WTC11 (cell line): ENCODE results near the gene HJURP. TPM values are rescaled to one million over a fixed set of nuclear protein-coding genes. Genes with fewer than 3 reads are reported as not detected.

Source experiments
- ATAC-seq: fragments of 200-7000 bp; cut with Tn5 transposase; 2 replicates; pipeline ENCODE4 v1.10.0; 2021; ENCODE audit warnings: mild to moderate bottlenecking, moderate library complexity
- CTCF ChIA-PET: fragments of 300-600 bp; sonication (Branson Sonifier 250); formaldehyde crosslinking; loops from one replicate; lab custom pipeline; 2021; ENCODE audit warnings: antibody characterized with exemption; lab: Charles Lee
- POLR2A ChIA-PET: fragments of 350-600 bp; sonication (Branson Sonifier 250); formaldehyde crosslinking; loops from one replicate; lab custom pipeline; 2021; ENCODE audit warnings: antibody characterized with exemption; lab: Charles Lee
- DNase-seq: peaks from one replicate; pipeline ENCODE4 v3.0.0; 2021; ENCODE audit warnings: low spot score
- H3K27ac Mint-ChIP-seq: 2 replicates; pipeline ENCODE4 v1.8.0; 2021; ENCODE audit warnings: mixed read lengths
- H3K27me3 Mint-ChIP-seq: 2 replicates; pipeline ENCODE4 v1.8.0; 2021; ENCODE audit warnings: low read depth, mild to moderate bottlenecking, moderate library complexity, mixed read lengths
- H3K36me3 Mint-ChIP-seq: 2 replicates; pipeline ENCODE4 v1.8.0; 2021; ENCODE audit warnings: mixed read lengths
- H3K4me1 Mint-ChIP-seq: 2 replicates; pipeline ENCODE4 v1.8.0; 2022; ENCODE audit warnings: mixed read lengths
- H3K4me3 Mint-ChIP-seq: 2 replicates; pipeline ENCODE4 v1.8.0; 2021; ENCODE audit warnings: mild to moderate bottlenecking, moderate library complexity, mixed read lengths
- H3K9me3 Mint-ChIP-seq: 2 replicates; pipeline ENCODE4 v1.8.0; 2021; ENCODE audit warnings: mixed read lengths
- ESRRA ChIP-seq: sonication (generic); formaldehyde crosslinking; IDR thresholded peaks from 2 replicates; pipeline ENCODE4 v1.8.1; 2022; ENCODE audit warnings: mild to moderate bottlenecking, missing genetic modification reagents, borderline replicate concordance
- GRHL2 ChIP-seq: fragments of 250-450 bp; sonication (Bioruptor Pico); IDR thresholded peaks from 2 replicates; pipeline ENCODE4 v1.8.0; 2022; ENCODE audit warnings: mild to moderate bottlenecking, moderate library complexity; ENCODE audit not compliant: insufficient replicate concordance, severe bottlenecking
- JUN ChIP-seq: sonication (generic); formaldehyde crosslinking; IDR thresholded peaks from 2 replicates; pipeline ENCODE4 v1.8.0; 2023; ENCODE audit warnings: mild to moderate bottlenecking, missing genetic modification reagents
- NFYB ChIP-seq: sonication (generic); formaldehyde crosslinking; conservative IDR thresholded peaks from 2 replicates; pipeline ENCODE4 v1.8.0; 2022; ENCODE audit warnings: low read depth, missing genetic modification reagents
- total RNA-seq: library from RNA; stranded (reverse); gene quantifications from 3 replicates; pipeline ENCODE4 v1.2.3, GENCODE V29; 2021
- TF ChIP-seq, protein P1 (sequence below): sonication (generic); formaldehyde crosslinking; IDR thresholded peaks from 2 replicates; pipeline ENCODE4 v1.8.0; 2022; ENCODE audit warnings: mild to moderate bottlenecking, missing genetic modification reagents
- TF ChIP-seq, protein P2 (sequence below): sonication (generic); formaldehyde crosslinking; IDR thresholded peaks from 2 replicates; pipeline ENCODE4 v1.8.1; 2022; ENCODE audit warnings: low read depth, missing genetic modification reagents, borderline replicate concordance
- TF ChIP-seq, protein P3 (sequence below): sonication (generic); formaldehyde crosslinking; IDR thresholded peaks from 2 replicates; pipeline ENCODE4 v1.8.0; 2022; ENCODE audit warnings: mild to moderate bottlenecking, missing genetic modification reagents
- TF ChIP-seq, protein P4 (sequence below): sonication (generic); formaldehyde crosslinking; IDR thresholded peaks from 2 replicates; pipeline ENCODE4 v1.8.0; 2023; ENCODE audit warnings: mild to moderate bottlenecking, missing genetic modification reagents
- TF ChIP-seq, protein P5 (sequence below): fragments of 200-600 bp; IDR thresholded peaks from 2 replicates; pipeline ENCODE4 v1.8.0; 2022; ENCODE audit warnings: antibody characterized with exemption
- TF ChIP-seq, protein P6 (sequence below): fragments of 250-450 bp; sonication (Bioruptor Pico); IDR thresholded peaks from 2 replicates; pipeline ENCODE4 v1.9.0; 2021; ENCODE audit warnings: mild to moderate bottlenecking

Gene HJURP
- total RNA-seq, 1 experiment from 2014 or later: 83.7 TPM

DNA sequence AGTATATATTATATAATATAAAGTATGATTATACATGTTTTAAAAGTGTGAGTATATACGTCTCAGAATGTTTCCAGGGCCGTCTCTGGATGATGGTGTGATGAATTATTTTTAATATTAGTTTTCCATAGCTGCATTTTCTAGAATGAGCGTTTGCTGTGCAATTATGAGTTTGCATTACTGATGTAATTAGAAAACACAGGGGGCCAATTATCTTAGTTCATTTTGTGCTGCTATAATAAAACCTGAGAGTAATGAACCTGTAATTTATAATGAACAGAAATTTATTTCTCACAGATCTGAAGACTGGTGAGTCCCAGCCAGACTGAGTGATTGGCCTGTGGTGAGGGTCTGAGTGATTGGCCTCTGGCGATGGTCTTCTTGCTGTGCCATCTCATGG lies 4.0 kb upstream of the HJURP start:
- TF ChIP-seq GRHL2 (CRISPR knock-in tag): no peak
- TF ChIP-seq, protein P1, sequence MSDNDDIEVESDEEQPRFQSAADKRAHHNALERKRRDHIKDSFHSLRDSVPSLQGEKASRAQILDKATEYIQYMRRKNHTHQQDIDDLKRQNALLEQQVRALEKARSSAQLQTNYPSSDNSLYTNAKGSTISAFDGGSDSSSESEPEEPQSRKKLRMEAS (CRISPR knock-in tag): no peak
- TF ChIP-seq, protein P2, sequence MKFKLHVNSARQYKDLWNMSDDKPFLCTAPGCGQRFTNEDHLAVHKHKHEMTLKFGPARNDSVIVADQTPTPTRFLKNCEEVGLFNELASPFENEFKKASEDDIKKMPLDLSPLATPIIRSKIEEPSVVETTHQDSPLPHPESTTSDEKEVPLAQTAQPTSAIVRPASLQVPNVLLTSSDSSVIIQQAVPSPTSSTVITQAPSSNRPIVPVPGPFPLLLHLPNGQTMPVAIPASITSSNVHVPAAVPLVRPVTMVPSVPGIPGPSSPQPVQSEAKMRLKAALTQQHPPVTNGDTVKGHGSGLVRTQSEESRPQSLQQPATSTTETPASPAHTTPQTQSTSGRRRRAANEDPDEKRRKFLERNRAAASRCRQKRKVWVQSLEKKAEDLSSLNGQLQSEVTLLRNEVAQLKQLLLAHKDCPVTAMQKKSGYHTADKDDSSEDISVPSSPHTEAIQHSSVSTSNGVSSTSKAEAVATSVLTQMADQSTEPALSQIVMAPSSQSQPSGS (CRISPR knock-in tag): no peak
- no peak for TF ChIP-seq NFYB
- TF ChIP-seq, protein P3, sequence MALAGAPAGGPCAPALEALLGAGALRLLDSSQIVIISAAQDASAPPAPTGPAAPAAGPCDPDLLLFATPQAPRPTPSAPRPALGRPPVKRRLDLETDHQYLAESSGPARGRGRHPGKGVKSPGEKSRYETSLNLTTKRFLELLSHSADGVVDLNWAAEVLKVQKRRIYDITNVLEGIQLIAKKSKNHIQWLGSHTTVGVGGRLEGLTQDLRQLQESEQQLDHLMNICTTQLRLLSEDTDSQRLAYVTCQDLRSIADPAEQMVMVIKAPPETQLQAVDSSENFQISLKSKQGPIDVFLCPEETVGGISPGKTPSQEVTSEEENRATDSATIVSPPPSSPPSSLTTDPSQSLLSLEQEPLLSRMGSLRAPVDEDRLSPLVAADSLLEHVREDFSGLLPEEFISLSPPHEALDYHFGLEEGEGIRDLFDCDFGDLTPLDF (CRISPR knock-in tag): no peak
- no peak for TF ChIP-seq JUN (CRISPR knock-in tag)
- TF ChIP-seq, protein P4, sequence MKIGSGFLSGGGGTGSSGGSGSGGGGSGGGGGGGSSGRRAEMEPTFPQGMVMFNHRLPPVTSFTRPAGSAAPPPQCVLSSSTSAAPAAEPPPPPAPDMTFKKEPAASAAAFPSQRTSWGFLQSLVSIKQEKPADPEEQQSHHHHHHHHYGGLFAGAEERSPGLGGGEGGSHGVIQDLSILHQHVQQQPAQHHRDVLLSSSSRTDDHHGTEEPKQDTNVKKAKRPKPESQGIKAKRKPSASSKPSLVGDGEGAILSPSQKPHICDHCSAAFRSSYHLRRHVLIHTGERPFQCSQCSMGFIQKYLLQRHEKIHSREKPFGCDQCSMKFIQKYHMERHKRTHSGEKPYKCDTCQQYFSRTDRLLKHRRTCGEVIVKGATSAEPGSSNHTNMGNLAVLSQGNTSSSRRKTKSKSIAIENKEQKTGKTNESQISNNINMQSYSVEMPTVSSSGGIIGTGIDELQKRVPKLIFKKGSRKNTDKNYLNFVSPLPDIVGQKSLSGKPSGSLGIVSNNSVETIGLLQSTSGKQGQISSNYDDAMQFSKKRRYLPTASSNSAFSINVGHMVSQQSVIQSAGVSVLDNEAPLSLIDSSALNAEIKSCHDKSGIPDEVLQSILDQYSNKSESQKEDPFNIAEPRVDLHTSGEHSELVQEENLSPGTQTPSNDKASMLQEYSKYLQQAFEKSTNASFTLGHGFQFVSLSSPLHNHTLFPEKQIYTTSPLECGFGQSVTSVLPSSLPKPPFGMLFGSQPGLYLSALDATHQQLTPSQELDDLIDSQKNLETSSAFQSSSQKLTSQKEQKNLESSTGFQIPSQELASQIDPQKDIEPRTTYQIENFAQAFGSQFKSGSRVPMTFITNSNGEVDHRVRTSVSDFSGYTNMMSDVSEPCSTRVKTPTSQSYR (CRISPR knock-in tag): no peak
- ATAC-seq: no peak
- ChIA-PET POLR2A (no interaction called here), CTCF (interaction anchor here (0.8 to 2.0 kb wide), 9 partner anchors 9 to 1055 kb away, joined by 3 to 13 read pairs (median 7); partner anchors contain the start of genes MSL3B and TRPM8)
- Mint-ChIP-seq H3K36me3 (peaks cover 19% of the 10 kb centered on the region), H3K9me3 (peaks cover 15% of the 10 kb centered on the region), H3K27ac (no peak overlapping the region), H3K4me1 (peaks cover 32% of the 10 kb centered on the region), H3K27me3 (no peaks in the 10 kb centered on the region), H3K4me3 (no peak overlapping the region)
- DNase-seq: no peak

DNA sequence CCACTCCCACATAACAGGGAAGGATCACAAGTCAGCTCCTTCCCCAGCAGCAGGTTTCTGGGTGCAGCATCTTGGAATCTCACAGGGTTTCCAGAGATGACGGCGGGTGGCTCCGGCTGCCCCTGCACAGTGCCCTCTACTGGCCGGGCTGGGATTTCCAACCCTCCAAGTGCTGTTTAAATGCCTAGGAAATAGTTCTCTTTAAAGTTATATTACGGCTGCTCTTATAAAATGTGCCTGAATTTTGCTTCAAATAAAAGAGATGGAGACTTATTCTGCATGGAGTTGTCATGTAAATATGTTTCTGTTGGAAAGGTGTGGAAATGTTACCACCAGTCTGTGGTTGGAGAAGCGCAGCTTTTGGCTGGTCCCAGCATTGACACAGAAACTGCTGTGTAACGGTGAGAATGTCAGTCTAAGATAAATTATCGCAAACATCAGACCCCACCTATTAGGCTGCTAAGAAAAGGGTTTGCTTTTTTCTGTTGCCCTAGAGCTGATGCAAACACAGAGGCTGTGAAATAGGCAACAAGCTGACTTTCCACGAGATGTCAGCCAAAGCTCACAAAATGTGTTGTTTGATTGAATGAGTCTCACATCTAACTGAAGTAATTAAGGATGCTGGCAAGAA lies 3.3 kb upstream of the HJURP start:
- peaks cover 12% of the 10 kb centered on the region for H3K9me3 Mint-ChIP-seq
- H3K27me3 Mint-ChIP-seq: no peaks in the 10 kb centered on the region
- peak; percentile 14; the same call in 1 of the 2 replicates for ATAC-seq
- DNase-seq: peak; percentile 74
- H3K4me3 Mint-ChIP-seq: no peak overlapping the region
- CTCF ChIA-PET: interaction anchor here (0.6 to 2.0 kb wide), 15 partner anchors 8 to 1056 kb away, joined by 3 to 13 read pairs (median 4); partner anchors contain the start of genes MSL3B and TRPM8
- peaks cover 20% of the 10 kb centered on the region for H3K36me3 Mint-ChIP-seq
- H3K27ac Mint-ChIP-seq: no peak overlapping the region
- no peak for TF ChIP-seq ESRRA
- TF ChIP-seq, protein P5, sequence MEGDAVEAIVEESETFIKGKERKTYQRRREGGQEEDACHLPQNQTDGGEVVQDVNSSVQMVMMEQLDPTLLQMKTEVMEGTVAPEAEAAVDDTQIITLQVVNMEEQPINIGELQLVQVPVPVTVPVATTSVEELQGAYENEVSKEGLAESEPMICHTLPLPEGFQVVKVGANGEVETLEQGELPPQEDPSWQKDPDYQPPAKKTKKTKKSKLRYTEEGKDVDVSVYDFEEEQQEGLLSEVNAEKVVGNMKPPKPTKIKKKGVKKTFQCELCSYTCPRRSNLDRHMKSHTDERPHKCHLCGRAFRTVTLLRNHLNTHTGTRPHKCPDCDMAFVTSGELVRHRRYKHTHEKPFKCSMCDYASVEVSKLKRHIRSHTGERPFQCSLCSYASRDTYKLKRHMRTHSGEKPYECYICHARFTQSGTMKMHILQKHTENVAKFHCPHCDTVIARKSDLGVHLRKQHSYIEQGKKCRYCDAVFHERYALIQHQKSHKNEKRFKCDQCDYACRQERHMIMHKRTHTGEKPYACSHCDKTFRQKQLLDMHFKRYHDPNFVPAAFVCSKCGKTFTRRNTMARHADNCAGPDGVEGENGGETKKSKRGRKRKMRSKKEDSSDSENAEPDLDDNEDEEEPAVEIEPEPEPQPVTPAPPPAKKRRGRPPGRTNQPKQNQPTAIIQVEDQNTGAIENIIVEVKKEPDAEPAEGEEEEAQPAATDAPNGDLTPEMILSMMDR: peak; percentile 77
- POLR2A ChIA-PET: no interaction called here
- peaks cover 36% of the 10 kb centered on the region for H3K4me1 Mint-ChIP-seq

DNA sequence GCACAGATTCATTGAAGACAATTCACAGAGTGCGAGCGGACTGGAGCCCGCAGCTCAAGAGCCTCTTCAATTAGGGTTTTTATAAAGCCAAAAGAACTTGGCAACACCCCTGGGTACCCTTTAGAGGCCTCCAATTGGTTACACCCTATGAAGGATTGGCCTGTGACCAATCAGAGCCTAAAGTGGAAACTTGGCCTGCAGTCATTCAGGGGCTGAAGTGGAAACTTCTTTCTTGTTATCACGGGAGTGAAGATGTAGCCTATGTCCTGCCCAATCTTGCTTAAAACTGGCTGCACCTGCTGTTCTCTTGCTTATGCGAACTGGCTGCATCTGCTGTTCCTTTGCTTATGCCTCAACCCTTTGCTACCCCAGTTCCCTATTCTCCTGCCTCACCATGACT lies 1.8 kb upstream of the HJURP start:
- Mint-ChIP-seq H3K27me3 (no peaks in the 10 kb centered on the region), H3K27ac (no peak overlapping the region), H3K4me1 (peaks cover 35% of the 10 kb centered on the region), H3K9me3 (no peaks in the 10 kb centered on the region), H3K4me3 (peak overlapping the region; percentile 100), H3K36me3 (peaks cover 23% of the 10 kb centered on the region)
- ChIA-PET POLR2A (no interaction called here), CTCF (interaction anchor here (1.1 to 2.0 kb wide), 5 partner anchors 8 to 35 kb away, joined by 3 to 13 read pairs (median 5); partner anchors contain the start of gene MSL3B)
- TF ChIP-seq NFYB: 0 out of 2 replicates have a peak, but pooled peaks have one; percentile 29
- TF ChIP-seq, protein P6, sequence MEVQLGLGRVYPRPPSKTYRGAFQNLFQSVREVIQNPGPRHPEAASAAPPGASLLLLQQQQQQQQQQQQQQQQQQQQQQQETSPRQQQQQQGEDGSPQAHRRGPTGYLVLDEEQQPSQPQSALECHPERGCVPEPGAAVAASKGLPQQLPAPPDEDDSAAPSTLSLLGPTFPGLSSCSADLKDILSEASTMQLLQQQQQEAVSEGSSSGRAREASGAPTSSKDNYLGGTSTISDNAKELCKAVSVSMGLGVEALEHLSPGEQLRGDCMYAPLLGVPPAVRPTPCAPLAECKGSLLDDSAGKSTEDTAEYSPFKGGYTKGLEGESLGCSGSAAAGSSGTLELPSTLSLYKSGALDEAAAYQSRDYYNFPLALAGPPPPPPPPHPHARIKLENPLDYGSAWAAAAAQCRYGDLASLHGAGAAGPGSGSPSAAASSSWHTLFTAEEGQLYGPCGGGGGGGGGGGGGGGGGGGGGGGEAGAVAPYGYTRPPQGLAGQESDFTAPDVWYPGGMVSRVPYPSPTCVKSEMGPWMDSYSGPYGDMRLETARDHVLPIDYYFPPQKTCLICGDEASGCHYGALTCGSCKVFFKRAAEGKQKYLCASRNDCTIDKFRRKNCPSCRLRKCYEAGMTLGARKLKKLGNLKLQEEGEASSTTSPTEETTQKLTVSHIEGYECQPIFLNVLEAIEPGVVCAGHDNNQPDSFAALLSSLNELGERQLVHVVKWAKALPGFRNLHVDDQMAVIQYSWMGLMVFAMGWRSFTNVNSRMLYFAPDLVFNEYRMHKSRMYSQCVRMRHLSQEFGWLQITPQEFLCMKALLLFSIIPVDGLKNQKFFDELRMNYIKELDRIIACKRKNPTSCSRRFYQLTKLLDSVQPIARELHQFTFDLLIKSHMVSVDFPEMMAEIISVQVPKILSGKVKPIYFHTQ (CRISPR knock-in tag): no peak
- ATAC-seq (no peak), DNase-seq (no peak)
